Stimulated activated naive B cell treated with anti-CD40 and anti-IgM and Interleukin-4, amounts not matched to agents 10 μg/mL and 1 μg/mL and 100 μg/mL, for 72 hours (primary cell): ENCODE results near the gene ARHGEF10L.
"Not testable (repeated sequence)": the region's sequence is repeated elsewhere in the genome, so short reads cannot be mapped to it uniquely, and the experiment has no call there.

ENCODE experiments used
- ATAC-seq, 2 donors: fragments of 150-1000 bp; cut with Tn5 transposase; replicated peaks; 2 replicates each; pipeline ENCODE4 v1.10.0; 2021; ENCODE audit warnings: moderate library complexity in 1 of 2
- DNase-seq: peaks from one replicate; pipeline ENCODE4 v3.0.0; 2021
- H3K27ac Mint-ChIP-seq: one replicate; pipeline ENCODE4 v1.8.0; 2022; ENCODE audit warnings: mild to moderate bottlenecking, mixed read lengths
- H3K27me3 Mint-ChIP-seq, 2 donors: one replicate each; pipeline ENCODE4 v1.8.0; 2022; ENCODE audit warnings: mixed read lengths in 2 of 2
- H3K36me3 Mint-ChIP-seq, 2 donors: one replicate each; pipeline ENCODE4 v1.8.0; 2022; ENCODE audit warnings: mixed read lengths in 2 of 2, mild to moderate bottlenecking in 1 of 2
- H3K4me1 Mint-ChIP-seq, 2 donors: one replicate each; pipeline ENCODE4 v1.8.0; 2022; ENCODE audit warnings: mixed read lengths in 2 of 2, mild to moderate bottlenecking in 1 of 2
- H3K4me3 Mint-ChIP-seq, 2 donors: one replicate each; pipeline ENCODE4 v1.8.0; 2022; ENCODE audit warnings: mild to moderate bottlenecking in 2 of 2, mixed read lengths in 2 of 2, moderate library complexity in 1 of 2
- H3K9me3 Mint-ChIP-seq, 2 donors: one replicate each; pipeline ENCODE4 v1.8.0; 2022; ENCODE audit warnings: mixed read lengths in 2 of 2, mild to moderate bottlenecking in 1 of 2

ARHGEF10L gene

GRCh38 chr1:17742583-17742982, 203.1 kb downstream of the ARHGEF10L start:
- H3K27me3 Mint-ChIP-seq: peaks cover 18 to 20% of the 10 kb centered on the region in 2 donors
- DNase-seq (no peak), ATAC-seq (no peak)
- no peaks in the 10 kb centered on the region for H3K4me1 Mint-ChIP-seq
- H3K36me3 Mint-ChIP-seq: no peaks in the 10 kb centered on the region
- H3K9me3 Mint-ChIP-seq: no peaks in the 10 kb centered on the region
- no peak overlapping the region for H3K27ac Mint-ChIP-seq
- no peak overlapping the region for H3K4me3 Mint-ChIP-seq

DNA sequence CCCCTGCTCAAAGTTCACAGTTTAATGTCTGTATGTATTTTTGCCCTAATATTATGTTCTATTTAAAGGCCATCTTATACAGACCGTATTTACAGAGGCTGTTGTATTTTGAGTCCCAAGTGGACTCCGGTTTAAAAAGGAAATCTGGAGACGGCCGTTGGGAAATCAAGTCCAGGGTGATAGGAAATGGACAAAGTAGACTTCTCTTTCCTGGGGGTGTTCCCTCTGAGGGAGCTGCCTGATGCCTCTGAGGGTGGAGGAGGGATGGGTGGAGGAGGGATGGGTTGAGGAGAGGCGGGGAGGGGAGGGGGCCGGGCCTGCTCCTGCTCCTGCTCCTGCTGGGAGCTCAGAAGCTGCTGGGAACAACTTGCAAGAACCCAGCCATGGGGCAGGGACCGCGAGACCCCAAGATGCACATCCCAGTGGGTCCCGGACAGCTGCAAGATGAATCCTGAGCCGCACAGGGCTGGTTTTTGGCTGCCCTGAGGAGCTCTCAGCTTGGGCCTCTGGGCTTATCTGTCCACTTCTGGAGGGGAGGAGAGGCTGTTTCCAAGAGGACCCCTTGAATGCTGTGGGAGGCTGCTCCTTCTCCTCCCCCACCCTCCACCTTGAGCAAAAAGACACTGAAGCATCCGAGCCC, 203.6 kb downstream of the ARHGEF10L start:
- peaks cover 18 to 20% of the 10 kb centered on the region in 2 donors for H3K27me3 Mint-ChIP-seq

GRCh38 chr1:17743925-17744324, 204.4 kb downstream of the ARHGEF10L start:
- ATAC-seq (no peak), DNase-seq (no peak)
- Mint-ChIP-seq H3K4me3 (no peak overlapping the region), H3K27ac (no peak overlapping the region), H3K9me3 (no peaks in the 10 kb centered on the region), H3K4me1 (no peaks in the 10 kb centered on the region), H3K36me3 (no peaks in the 10 kb centered on the region), H3K27me3 (peaks cover 18 to 20% of the 10 kb centered on the region in 2 donors)

More for the DNA sequence above, 203.6 kb downstream of the ARHGEF10L start:
- no peak for ATAC-seq
- DNase-seq: no peak
- no peak overlapping the region for H3K27ac Mint-ChIP-seq
- H3K4me1 Mint-ChIP-seq: no peaks in the 10 kb centered on the region
- no peak overlapping the region for H3K4me3 Mint-ChIP-seq
- no peaks in the 10 kb centered on the region for H3K36me3 Mint-ChIP-seq
- no peaks in the 10 kb centered on the region for H3K9me3 Mint-ChIP-seq

GRCh38 chr1:17744666-17745478, 205.4 kb downstream of the ARHGEF10L start:
- Mint-ChIP-seq H3K36me3 (no peaks in the 10 kb centered on the region), H3K27ac (no peak overlapping the region), H3K4me1 (no peaks in the 10 kb centered on the region), H3K27me3 (peaks cover 18 to 20% of the 10 kb centered on the region in 2 donors), H3K9me3 (no peaks in the 10 kb centered on the region), H3K4me3 (no peak overlapping the region)
- DNase-seq (no peak), ATAC-seq (no peak)

GRCh38 chr1:17745479-17745955, 206.0 kb downstream of the ARHGEF10L start:
- no peaks in the 10 kb centered on the region for H3K36me3 Mint-ChIP-seq
- DNase-seq (no peak), ATAC-seq (no peak)
- peaks cover 14 to 19% of the 10 kb centered on the region in 2 donors for H3K27me3 Mint-ChIP-seq
- H3K27ac Mint-ChIP-seq: no peak overlapping the region
- H3K4me3 Mint-ChIP-seq: no peak overlapping the region
- H3K4me1 Mint-ChIP-seq: no peaks in the 10 kb centered on the region
- no peaks in the 10 kb centered on the region for H3K9me3 Mint-ChIP-seq

GRCh38 chr1:17746281-17746680, 206.8 kb downstream of the ARHGEF10L start:
- H3K9me3 Mint-ChIP-seq, H3K4me1 Mint-ChIP-seq, H3K27ac Mint-ChIP-seq, ATAC-seq, H3K36me3 Mint-ChIP-seq, DNase-seq, H3K4me3 Mint-ChIP-seq: not testable (repeated sequence)
- peaks cover 6 to 13% of the 10 kb centered on the region in 2 donors for H3K27me3 Mint-ChIP-seq

GRCh38 chr1:17746920-17747319, 207.4 kb downstream of the ARHGEF10L start:
- Mint-ChIP-seq H3K4me1 (no peaks in the 10 kb centered on the region), H3K27me3 (peaks cover 2 to 9% of the 10 kb centered on the region in 2 donors), H3K4me3 (no peak overlapping the region), H3K27ac (no peak overlapping the region), H3K36me3 (no peaks in the 10 kb centered on the region), H3K9me3 (no peaks in the 10 kb centered on the region)
- no peak for ATAC-seq
- no peak for DNase-seq
